HG03439 (cell line): ENCODE data around the gene KRTAP22-1.

Source experiments
- ATAC-seq: cut with Tn5 transposase; IDR thresholded peaks from one replicate; pipeline ENCODE4 v1.9.1; 2021; ENCODE audit warnings: mild to moderate bottlenecking, moderate library complexity; ENCODE audit not compliant: unreplicated experiment

KRTAP22-1 gene

GRCh38 chr21:30623362-30623761 lies 22.5 kb downstream of the KRTAP22-1 start:
- ATAC-seq, result no peak

GRCh38 chr21:30625449-30626165 lies 24.7 kb downstream of the KRTAP22-1 start:
- ATAC-seq, result no peak

GRCh38 chr21:30628109-30628508 lies 27.2 kb downstream of the KRTAP22-1 start:
- no peak for ATAC-seq

GRCh38 chr21:30629200-30629599 lies 28.3 kb downstream of the KRTAP22-1 start:
- ATAC-seq, result no peak

GRCh38 chr21:30634906-30635305 lies 34.0 kb downstream of the KRTAP22-1 start, which contains the start of gene KRTAP20-2:
TSS of gene KRTAP20-2 (plus strand) at chr21:30635206. CDS start at chr21:30635264, 58 bp downstream.
- ATAC-seq, result no peak

GRCh38 chr21:30638686-30639085 lies 37.8 kb downstream of the KRTAP22-1 start:
- ATAC-seq, result no peak

GRCh38 chr21:30642564-30642963 lies 41.7 kb downstream of the KRTAP22-1 start, which contains the start of gene KRTAP20-3:
TSS of gene KRTAP20-3 (plus strand) at chr21:30642864.
- ATAC-seq, result no peak

- no peak for ATAC-seq
These were observed 46.1 kb downstream of the KRTAP22-1 start for GRCh38 chr21:30646904-30647414.
